RPMI7951 (cell line): ENCODE data around the gene BARX1. TPM values are rescaled to one million over a fixed set of nuclear protein-coding genes. Genes with fewer than 3 reads are reported as not detected.
"Not testable (repeated sequence)": the region's sequence is repeated elsewhere in the genome, so short reads cannot be mapped to it uniquely, and the experiment has no call there.

Experiments
- DNase-seq: peaks from one replicate; pipeline ENCODE4 v3.0.0-alpha.2; 2012; ENCODE audit warnings: low read depth
- total RNA-seq: library from RNA; depleted of rRNA; stranded (reverse); fragments of >200 nt; shearing (Covaris generic); gene quantifications from 2 replicates; pipeline ENCODE4 v1.2.3, GENCODE V29; 2014

Gene BARX1
- total RNA-seq, 1 experiment from 2014 or later = not detected

DNA sequence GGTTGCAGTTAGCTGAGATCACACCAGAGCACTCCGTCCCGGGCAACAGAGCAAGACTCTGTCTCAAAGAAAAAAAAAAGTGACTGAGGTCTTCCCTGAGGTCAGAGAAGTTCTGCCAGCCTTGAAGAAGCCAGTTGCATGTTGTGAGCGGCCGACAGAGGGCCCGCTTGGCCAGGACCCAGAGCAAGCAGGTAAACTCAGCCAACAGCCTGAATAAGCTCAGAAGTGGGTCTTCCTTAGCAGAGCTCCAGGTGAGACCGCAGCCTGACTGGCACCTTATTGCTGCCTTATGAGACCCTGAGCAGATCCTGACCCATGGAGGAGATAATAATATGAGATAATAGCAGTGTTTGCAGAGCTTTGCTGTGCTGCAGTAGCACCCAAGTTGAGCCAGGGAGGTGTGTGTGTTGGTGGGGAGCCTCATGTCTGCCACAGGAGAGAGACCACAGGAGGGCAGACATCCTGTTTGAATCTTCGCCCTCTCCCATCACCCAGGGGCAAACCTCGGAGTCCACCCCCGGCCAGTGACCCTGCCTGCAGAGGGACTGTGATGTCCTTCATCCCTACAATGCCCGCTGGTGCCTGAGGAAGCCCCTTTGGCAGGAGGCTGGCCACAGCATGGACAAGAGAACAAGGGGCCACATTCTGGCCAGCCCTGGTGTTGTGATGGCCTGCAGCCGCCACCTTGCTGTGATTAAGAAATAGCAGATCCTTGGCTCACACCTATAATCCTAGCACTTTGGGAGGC, 10.8 kb upstream of the BARX1 start:
- DNase-seq = no peak

DNA sequence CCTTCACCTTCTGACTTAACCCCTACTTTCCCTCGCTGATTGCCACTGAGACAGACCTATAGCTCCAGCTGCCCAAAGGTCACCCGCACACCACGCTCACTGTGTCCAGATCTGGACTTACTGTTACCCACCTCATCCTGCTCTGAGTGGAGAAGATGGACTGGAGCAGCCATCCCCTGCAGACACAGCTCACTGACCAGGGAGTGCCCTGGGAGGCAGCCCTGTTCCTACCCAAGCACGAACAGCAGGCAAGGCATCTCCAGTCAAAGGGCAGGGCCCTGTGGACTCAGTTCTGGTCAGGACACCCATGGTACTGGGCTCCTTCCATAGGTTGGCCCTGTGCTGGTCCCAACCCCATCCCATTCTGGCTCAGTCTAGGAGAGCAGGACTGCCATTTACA, 9.5 kb upstream of the BARX1 start:
- no peak for DNase-seq

DNA sequence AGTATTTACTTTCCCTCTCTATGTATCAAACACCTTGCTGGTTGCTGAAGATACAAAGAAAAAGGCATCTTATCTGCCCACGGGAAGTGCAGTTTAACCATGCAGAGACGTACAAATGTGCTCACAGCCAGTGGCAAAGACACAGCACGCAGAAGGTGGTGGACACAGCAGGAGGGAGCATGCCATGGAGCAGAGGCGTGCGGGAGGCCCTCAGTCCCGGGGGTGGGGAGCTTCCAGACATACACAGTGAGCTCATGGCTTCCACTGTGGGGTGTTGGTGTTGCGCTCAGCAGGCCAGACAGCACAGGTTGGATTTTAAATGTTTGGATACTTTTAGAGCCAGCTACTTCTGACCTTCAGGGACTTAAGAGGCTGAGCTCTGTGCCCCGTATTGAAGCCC, 8.8 kb upstream of the BARX1 start:
- no peak for DNase-seq

DNA sequence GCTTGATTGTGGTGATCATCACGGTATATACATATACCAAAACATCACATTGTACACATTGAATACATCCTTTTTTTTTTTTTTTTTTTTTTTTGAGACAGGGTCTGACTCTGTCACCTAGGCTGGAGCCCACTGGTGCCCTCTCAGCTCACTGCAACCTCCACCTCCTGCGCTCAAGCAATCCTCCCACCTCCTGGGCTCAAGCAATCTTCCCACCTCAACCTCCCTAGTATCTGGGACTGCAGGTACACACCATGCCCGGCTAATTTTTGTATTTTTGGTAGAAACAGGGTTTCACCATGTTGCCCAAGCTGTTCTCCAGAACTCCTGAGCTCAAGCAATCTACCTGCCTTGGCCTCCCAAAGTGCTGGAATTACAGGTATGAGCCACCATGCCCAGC, 8.3 kb upstream of the BARX1 start:
- DNase-seq = not testable (repeated sequence)

DNA sequence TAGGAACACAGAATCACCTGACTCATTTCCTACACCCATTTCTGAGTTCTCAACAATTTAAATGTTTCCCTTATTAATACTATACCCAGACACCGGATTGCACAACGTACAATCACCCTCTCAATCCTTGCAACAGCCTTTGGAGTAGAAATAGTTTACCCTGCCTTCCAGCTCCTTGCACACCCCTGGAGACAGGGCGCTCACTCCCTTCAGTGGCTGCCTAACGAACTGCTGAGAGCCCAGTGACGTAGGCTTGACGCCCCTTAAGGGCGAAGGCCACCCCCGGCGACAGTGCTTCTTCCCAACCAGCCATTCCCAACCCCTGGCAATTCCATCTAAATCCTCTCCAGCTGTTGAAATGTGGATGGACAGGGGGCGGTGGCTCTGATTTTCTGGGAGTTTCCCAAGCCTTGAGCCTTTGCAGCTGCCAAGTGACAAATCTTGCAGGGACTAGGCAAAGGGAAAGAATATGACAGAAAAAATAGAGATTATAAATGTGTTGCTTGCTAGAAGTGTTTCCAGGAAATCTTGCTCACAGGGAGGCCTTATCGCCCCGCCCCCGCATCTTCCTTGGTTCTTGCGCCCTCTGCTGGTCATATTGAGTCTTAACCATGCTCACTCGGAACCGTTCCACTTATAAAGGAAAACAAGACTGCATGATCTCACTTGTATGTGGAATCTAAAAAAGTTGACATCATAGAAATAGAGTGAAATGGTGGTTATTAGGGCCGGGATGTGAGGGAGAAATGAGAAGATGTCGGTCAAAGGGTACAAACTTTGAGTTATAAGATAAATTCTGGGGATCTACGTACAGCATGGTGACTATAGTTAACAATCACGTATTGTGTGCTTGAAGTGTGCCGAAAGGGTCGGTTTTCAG, 7.6 kb upstream of the BARX1 start:
- DNase-seq = peak; percentile 70

DNA sequence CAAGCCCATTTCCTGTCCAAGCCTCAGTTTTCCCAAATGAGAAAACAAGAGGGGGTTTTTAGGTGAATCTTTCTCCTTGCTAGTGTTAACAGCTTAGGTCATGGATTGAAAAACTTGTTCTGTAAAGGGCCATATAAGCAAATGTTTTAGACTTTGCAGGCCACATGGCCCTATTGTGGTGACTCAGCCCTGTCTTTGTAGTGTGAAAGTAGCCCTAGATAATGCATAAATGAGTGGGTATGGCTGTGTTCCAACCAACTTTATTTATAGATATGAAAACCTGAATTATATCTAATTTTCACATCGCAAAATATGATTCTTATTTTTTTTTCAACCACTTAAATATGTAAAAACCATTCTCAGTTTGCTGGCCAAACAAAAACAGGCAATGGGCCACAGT, 6.9 kb upstream of the BARX1 start:
- DNase-seq = no peak

DNA sequence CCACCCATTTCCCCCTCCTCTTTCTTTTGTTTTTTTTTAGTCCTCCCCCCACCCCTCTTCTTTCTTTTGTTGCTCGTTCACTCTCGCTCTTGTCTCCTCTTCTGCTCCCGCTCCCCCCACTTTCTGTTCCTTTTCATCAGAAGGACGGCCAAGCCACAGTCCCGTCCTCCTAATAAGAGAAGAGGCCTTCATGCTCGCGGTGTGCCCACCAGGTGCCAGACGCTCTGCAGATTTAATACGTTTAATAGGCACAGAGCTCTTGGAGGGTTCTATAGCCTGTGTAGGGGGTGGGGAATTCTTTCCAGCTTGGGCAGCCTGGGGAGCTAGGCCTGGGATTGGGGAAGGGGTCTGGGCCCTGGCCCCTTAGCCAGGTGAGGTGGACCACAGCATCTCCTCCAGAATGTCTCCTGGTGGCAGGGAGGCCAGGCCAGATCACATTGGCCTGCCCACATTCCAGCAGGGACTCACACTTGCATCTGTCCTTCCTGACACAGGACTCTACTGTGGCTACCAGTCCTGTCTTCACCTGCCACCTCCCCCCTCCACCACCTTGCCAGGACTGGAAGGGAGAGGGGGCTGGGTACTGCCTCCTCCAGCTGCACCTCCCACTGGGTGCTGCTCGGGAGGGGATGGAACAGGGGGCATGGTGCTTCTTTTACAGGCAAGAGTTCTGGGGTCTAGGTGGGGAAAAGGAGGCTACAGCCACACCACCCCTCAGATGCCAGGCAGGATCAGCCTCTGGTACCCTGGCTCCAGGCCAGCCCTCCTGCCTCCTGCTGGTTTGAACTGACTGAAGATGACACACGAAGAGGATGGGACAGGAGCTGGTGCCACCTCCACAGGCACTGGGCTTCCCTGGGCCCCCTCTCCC, 6.1 kb upstream of the BARX1 start:
- no peak for DNase-seq

DNA sequence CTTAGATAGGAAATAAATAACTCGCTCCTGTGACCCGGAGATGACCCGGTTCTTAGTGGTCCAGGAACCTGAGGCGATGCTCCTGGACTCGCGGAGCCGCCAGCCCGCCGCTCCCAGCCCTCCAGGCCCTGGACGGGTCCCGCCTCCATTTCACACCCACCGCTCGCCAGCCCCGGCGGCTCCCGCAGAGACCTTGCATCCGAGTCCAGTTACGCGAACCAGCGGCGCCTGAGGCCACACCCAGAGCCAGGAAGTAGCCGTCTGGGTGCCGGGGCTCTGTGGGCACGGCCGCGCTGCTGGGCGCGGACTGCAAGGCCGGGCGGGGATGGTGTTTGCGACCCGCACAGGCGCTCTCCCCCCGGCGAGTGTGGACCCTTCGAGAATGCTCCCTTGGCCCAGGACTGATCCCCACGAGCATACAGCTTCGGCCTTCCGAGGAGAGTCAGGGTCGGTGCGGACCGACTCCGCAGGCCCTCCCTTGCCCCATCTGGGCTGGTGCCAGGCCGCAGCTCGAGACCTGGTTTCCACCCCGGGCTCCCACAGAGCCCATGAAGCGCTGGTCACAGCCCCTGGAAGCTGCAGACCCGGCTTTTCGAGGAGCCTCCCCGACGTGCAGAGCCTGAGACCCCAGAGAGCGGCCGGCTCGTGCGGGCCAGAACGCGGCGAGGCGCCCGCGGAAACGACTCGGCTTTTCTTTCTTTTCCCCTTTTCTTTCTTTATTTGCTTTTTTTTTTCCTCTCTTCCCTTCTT, 5.2 kb upstream of the BARX1 start:
- no peak for DNase-seq

DNA sequence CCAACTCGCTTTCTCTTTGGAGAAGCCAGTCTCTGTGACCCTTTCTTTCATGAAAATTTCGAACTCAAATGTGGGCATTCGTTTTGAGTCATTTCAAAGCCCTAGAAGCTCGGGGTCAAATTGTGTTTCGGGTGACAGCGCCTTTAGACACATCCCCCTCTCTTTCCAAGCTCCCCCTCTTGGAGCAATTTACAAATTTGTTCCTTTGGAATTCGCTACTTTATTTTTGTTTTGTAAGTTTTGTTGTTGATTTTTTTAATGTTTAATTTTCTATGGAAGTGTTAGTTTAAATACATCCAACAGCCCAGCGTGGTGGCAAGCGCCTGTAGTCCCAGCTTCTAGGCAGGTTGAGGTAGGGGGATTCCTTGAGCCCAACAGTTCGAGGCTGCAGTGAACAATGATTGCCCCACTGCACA, 4.6 kb upstream of the BARX1 start:
- DNase-seq = no peak

DNA sequence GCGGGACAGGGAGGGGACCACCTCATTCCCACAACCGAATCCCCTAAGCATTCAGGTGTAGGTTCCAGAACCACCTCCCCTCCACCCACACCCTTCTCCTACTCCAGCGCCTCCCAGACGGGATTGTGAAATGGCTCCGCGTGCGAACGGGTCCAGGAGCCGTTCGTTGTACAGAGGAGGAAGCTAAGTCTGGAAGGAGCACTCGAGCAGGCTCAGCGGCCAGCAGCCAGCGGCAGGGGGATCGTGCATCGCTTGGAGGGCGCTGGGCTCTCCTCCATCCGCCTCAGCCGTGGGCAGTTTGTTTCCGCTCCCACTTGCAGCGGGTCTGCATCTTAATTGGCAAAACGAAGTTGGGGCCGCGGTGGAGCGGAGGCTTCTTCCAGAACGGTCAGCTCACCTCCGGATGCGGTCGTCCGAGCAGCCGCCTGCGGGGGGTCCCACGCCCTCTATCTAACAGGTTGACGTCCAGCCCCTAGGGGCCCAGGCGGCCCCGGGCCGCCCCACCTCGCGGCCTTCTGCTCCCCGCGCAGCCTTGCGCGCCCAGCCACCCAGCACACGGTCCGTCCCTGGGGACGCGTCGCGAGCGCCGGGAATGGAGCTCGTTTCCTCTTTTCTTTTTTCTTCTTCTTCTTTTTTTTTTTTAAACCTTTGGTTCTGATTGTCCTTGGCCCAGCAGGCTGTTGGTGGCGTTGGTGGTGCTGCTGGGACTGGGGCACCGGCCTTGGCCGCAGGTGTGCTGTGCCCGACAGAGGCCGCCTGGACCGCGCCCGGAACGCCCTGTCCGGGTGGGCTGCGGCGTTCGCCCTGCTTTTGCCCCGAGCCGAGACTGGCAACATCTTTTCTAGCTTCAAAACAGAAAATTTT, 3.9 kb upstream of the BARX1 start:
- DNase-seq = no peak

DNA sequence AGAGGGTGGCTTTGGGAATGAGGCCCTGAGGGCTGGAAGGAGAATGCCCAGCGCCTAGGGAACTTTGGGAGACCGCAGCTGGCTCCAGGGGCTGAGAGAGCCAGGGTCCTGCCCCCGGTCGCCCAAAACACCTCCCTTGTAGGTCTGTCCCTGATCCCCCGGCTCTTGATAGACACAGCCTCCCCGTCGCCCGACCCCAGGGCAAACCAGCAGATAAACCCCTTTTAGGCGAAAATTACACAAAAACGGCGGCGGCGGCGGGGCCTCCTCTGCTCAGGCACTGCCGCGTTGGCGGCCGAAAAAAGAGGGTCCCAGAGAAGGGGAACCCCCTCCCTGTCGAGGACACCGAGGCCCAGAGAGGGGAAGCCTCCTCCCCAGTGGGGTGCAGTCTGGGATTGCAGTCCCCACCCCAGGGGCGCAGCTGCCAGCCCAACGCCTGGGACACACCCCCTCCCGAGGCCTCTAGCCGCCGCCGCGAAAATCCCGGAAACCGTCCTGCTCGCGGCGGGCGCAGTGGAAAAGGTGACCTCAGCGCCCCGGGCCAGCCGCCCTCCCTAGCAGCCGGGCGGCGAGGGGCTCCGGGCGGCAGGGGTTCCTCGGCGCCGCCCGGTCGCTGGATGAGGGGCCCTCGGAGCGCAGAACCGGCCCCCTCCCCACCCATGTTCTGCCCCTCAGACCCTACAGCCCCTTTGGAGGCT, 3.1 kb upstream of the BARX1 start:
- DNase-seq = no peak

DNA sequence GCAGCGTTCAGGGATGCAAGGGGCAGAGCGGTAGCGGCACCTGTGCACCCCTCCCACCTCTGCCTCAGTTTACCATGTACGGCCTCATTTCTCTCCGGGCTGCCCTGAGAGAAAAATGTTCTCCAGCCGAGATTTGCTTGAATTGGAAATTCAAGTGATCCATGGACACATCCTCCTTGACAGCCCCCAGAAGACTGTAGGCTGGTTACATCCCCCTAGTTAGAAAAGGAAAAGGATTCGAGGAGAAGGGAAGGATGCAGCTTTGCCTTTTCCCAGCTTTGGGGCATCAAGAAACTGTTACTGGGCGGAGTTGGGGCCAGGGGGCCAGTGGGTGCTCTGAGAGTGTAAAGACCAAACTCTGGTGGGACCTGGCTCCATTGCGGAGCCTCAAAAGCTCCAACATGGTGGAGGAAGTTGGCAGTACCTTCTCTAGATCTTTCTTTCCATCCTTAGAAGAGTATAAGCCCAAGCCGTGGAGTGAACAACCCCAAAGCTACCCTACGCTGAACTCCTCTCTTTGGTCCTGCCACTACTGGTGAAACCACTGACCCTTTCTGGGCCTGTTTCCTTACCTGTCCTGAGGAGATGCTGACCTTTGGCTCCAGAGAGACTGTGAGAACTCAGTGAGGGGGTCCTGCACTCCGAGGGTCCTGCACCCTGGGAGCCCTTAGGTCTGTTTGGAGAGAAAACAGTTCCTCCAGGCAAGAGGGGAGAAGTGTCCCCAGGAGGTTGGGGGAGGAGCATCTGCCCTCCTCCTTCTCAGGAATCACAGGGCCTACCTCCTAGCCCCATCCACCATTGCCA, 1.0 kb upstream of the BARX1 start:
- no peak for DNase-seq

DNA sequence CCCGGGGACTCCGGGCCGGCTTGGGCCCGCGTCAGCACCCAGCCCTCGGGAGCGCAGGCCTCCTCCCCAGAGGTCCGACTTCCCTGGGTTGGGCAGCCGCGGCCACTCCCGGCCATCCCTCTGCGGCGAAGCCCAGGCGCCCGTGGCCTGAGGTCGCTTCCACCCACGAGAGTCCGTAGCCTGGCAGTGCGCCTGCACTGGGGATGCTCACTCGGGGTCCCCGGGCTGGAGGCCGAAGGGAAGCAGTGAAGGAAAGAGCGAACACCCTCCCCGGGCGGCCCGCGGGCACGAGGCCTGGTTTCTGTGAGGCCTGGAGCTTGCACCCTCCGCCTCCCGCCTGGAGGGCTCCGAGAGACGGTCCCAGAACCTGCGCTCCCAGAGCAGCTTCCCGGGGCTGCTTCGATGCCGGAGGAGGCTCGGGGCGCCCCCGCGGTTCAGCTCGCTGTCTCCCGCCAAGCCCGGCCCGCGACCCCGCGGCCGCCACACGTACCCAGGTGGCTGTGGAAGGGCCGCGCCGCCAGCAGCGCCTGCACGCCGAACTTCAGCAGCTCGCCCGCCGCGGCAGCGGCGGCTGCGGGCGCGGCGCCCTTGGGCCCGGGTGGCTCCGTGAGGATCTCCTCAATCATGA, 607 bp downstream of the BARX1 start:
- DNase-seq = no peak

DNA sequence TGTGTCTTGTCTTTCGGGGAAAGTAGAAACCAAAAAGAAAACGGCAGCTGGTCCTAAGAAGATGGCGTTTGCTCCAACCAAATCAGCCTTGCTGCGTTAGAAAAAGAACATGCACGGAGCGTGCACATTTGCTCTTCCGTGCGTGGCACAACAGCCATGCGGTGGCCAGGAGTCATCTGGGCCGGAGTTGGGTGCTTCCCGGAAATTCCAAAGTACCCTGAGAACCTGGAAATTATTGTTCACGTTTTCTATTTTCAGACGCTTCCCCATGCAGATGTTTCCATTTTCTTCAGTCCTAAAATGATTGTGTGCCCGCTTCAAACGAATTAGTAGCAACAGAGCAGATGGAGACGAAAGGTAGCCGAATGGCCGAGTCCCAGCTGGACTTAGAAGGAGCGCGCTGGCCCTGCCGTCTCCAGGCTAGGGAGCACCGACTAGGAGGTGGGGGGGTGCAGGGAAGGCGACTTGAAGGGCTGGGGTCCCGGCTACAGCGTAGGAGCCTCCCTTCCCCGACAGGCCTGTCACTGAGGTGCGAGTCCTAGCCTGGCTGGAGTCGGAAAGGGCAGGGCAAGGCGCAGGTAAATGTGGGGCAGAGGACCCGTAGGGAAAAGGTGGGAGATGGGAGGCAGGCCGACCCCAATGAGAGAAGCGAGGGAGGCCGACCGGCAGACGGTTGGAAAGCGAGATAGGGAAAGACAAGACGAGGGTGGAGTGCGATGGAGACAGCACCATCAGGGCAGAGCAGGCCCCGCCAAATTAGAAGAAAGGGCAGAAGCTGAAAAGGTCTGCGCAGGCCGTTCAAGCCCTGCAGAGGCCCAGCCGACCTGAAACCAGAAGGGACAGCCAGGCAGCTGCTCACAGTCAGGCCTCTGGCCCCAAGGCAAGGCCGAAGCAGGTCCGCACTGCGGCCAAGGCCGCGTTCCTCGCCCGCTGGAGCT, 1.4 kb downstream of the BARX1 start:
- DNase-seq = no peak

DNA sequence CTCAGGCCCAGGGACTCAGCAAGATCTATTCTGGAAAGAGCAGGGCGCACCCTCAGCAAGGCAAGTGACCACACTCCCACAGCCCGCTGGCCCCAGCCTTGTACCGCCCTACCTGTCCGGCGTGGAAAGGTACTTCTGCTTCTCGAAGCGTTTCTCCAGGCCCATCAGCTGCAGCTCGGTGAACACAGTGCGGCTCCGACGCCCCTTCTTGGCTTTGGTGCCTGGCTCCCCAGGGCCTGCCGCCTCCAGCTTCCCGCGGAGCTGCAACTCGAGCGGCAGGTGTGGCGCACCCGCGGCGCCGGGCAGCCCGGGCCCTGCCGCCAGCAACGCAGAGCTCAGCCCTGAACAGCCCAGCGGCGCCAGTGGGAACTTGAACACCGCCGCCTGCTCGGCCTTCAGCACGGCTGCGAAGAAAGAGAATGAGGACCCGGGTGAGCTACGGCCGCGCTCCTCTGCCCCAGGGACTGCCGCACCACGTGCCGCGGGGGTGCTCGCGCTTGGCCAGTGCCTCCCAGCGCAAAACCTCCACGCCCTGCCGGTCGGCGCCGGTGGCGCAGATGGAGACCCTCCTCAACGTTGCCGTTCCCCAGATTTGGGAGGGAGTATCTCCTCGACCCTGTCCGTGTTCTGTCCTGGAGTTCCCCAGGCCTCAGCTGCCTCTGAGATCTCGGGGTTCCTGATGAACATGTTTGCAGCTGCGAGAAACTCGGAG, 2.2 kb downstream of the BARX1 start:
- DNase-seq = no peak

DNA sequence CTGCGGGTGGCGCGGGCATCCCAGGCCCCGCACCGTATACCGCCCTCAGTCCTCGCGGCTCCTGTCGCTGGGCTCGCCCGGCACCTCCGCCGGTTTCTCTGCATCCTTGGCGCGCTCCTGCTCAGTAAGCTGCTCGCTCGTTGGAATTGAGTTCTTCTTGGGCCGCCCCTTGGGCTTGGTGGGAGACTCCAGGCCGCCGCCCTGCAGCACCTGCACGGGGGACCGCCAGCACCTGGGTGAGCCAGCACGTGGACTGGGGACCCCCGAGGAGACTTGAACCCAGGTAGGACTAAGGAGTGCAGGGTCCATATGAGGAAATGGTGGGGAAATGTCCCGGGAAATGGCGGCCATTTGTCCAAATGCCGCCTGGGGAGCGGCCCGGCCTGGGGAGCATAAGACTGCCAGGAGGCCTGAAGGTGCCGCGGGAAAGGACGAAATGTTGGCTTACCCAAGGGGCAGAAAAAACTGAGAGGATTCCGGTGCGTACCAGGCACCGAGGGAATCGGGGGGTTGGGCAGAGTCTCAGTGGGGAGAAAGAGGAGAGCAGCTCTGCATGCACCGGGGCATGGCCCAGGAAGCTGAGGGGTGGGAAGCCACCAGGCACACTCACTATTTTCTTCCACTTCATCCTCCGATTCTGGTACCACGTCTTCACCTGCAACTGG, 2.9 kb downstream of the BARX1 start:
- DNase-seq = no peak
